ENCODE results near the gene NFAM1. TPM values are rescaled to one million over a fixed set of nuclear protein-coding genes. Genes with fewer than 3 reads are reported as not detected.

The NFAM1 gene
- total RNA-seq, 4 donors from 2014 or later = 0.26 to 1.1 (median 0.64) TPM; not detected in 1

DNA sequence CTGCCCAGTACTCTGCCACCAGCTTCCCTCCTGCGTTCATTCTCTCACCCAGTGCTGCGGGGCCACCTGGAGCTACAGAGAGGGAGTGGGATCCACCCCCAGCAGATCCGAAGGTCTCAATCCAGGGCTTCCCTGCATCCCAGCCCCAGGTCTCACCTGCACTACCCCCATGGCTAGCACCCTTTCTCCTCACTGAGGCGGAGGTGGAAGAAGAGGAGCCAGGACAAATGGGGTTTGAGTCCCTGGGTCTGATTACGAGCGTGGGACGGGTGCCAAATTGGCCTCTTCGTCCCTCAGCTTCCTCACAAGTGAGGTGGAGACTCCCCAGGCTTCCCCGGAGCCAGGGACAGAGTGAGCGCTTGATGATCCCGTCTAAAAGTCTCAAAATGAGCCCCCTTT is 64.2 kb downstream of the NFAM1 start:
- intact Hi-C loops (cut with DNase I; ENCODE audit: low total_unique reads) = no loop called here
- peak overlapping the region in 1 of 2 donors; percentile 52 for H3K27ac ChIP-seq
- H3K9me3 ChIP-seq = no peaks in the 10 kb centered on the region

GRCh38 chr22:42366806-42367581 is 65.2 kb downstream of the NFAM1 start:
- peak in 1 of 2 donors; percentile 49 for DNase-seq
- peak overlapping the region in 1 of 2 donors; percentile 74 for H3K27ac ChIP-seq
- no peaks in the 10 kb centered on the region for H3K9me3 ChIP-seq
- no peaks in the 10 kb centered on the region for H3K36me3 ChIP-seq
- H3K4me1 ChIP-seq = peaks cover 6 to 7% of the 10 kb centered on the region in 2 donors
- no peaks in the 10 kb centered on the region for H3K27me3 ChIP-seq
- H3K4me3 ChIP-seq = no peak overlapping the region
- intact Hi-C loops (cut with DNase I; ENCODE audit: low total_unique reads) = no loop called here
- no peak for TF ChIP-seq POLR2A (IDR thresholded peaks at IDR 0.05)
- TF ChIP-seq, protein P1, sequence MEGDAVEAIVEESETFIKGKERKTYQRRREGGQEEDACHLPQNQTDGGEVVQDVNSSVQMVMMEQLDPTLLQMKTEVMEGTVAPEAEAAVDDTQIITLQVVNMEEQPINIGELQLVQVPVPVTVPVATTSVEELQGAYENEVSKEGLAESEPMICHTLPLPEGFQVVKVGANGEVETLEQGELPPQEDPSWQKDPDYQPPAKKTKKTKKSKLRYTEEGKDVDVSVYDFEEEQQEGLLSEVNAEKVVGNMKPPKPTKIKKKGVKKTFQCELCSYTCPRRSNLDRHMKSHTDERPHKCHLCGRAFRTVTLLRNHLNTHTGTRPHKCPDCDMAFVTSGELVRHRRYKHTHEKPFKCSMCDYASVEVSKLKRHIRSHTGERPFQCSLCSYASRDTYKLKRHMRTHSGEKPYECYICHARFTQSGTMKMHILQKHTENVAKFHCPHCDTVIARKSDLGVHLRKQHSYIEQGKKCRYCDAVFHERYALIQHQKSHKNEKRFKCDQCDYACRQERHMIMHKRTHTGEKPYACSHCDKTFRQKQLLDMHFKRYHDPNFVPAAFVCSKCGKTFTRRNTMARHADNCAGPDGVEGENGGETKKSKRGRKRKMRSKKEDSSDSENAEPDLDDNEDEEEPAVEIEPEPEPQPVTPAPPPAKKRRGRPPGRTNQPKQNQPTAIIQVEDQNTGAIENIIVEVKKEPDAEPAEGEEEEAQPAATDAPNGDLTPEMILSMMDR (IDR thresholded peaks at IDR 0.05) = no peak

More for the DNA sequence above, 64.2 kb downstream of the NFAM1 start:
- Histone ChIP-seq H3K27me3 (no peaks in the 10 kb centered on the region), H3K4me3 (peak overlapping the region; percentile 35 to 48), H3K36me3 (no peaks in the 10 kb centered on the region), H3K4me1 (peaks cover 6 to 7% of the 10 kb centered on the region in 2 donors)
- DNase-seq = peak in 1 of 2 donors; percentile 44
- no peak for TF ChIP-seq POLR2A (IDR thresholded peaks at IDR 0.05)
- TF ChIP-seq, protein P1 (IDR thresholded peaks at IDR 0.05) = no peak

DNA sequence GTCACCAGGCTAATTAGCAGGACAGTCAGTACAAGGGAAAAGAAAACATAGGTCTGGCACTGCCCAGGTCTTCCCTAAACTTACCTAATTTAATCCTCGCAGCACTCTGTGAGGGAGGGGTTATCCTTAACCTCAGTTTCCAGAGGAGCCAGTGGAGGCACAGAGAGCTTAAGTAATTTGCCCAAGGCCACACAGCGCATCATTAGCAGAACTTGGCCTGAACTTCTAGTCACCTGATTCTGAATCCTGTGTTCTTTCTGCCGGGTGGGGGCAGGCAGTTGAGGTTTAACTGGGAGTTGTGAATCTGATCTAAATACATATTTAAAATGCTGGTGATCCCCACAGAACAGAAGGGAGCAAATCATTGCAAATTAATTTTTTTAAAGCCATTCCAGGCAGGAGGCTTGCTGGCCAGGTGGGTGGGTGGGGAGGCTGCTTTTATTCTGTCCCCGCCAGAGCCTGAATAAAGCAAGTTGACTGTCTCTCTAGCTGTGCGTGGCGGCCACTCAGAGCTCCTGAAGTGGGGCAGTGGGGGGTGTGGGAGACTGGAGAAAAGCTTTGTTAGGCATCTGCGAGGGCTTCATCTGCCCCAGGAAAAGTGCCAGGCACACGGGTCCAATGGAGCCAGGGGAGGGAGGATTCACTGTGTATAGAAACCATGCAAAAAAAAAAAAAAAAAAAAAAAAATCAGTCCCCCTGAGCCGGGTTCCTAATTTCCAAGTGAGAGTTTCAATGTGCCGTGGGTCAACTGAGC is 66.1 kb downstream of the NFAM1 start:
- H3K27ac ChIP-seq = peak overlapping the region; percentile 64 to 74
- H3K4me1 ChIP-seq = peaks cover 6 to 7% of the 10 kb centered on the region in 2 donors
- no peaks in the 10 kb centered on the region for H3K36me3 ChIP-seq
- H3K27me3 ChIP-seq = no peaks in the 10 kb centered on the region
- TF ChIP-seq, protein P1 (IDR thresholded peaks at IDR 0.05) = no peak
- no peak for TF ChIP-seq POLR2A (IDR thresholded peaks at IDR 0.05)
- no peak for DNase-seq
- no peaks in the 10 kb centered on the region for H3K9me3 ChIP-seq
- no peak overlapping the region for H3K4me3 ChIP-seq
- intact Hi-C loops (cut with DNase I; ENCODE audit: low total_unique reads) = no loop called here

DNA sequence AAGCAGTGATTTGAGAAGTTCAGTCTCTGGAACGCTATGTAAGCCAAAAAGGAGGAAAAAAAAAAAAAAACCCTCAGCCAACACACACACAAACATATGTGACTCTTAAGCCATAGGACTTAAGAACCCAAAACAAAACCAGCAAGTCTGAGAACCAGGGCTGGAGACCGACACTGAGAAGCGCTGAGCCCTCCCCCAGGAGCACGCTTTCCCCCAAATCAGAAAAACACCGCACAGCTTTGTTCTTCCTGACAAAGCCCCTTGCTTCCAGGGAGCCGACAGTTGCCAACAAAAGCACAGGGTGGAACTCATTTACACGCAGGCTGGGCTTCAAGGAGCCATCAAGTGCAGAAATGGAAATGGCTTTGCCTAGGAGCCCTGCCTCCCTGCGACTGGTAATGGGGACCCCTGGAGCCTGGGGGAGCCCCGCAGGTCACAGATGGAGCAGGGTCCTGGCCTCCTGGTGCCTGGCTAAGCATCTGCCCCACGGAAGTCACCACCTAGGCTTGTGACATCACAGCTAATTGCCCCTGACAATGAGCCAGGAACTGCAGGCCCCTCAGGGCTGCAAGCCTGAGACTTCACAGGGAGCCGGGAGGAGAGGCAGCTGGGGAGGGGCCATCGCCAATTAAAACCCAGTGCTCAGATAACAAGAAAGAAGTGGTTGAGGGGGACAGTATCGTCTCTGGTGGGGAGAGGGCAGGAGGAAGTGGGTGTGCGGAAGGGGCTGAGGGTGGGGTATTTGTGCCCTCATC is 66.9 kb downstream of the NFAM1 start:
- TF ChIP-seq, protein P1 (IDR thresholded peaks at IDR 0.05) = no peak
- TF ChIP-seq POLR2A (IDR thresholded peaks at IDR 0.05) = no peak
- Histone ChIP-seq H3K4me1 (peaks cover 6 to 7% of the 10 kb centered on the region in 2 donors), H3K36me3 (no peaks in the 10 kb centered on the region), H3K27ac (peak overlapping the region; percentile 64 to 74), H3K27me3 (no peaks in the 10 kb centered on the region), H3K4me3 (no peak overlapping the region), H3K9me3 (no peaks in the 10 kb centered on the region)
- intact Hi-C loops (cut with DNase I; ENCODE audit: low total_unique reads) = no loop called here
- DNase-seq = peak in 1 of 2 donors; percentile 49

Data from uterus (tissue), 4 donors.